ENCODE results near the gene RIOK1. TPM values are rescaled to one million over a fixed set of nuclear protein-coding genes. Genes with fewer than 3 reads are reported as not detected.

The RIOK1 gene
- total and polyA plus RNA-seq, 2 of the 13 experiments (the other 11 are each of a cell fraction or from before 2014, with no cell fraction given): 9.4 to 37.8 TPM

- no peak for FAIRE-seq
- no peak overlapping the region for H3K4me2 ChIP-seq (ENCODE audit: low read depth, low read length)
- no peak; the same call in 1 of the 3 replicates for ATAC-seq
- 76% methylated on average over 37 of the region's 40 CpGs for WGBS (ENCODE audit: low lambda C conversion rate)
- POLR2A ChIA-PET: interaction anchor here (1.5 to 2.1 kb wide), 2 partner anchors 15 to 100 kb away, joined by 3 to 8 read pairs; partner anchors contain the start of gene DSP
- no peaks in the 10 kb centered on the region for H3K36me3 ChIP-seq (replicated peaks in 1 of 2; ENCODE audit: control insufficient read depth in 1 of 2, insufficient read depth in 2 of 2, low read length in 2 of 2)
- in situ Hi-C loops (cut with HindIII; ENCODE audit: extremely low pct_ligation_motif_present, low pct_unique_long_range_greater_than_20kb): no loop called here
- intact Hi-C loops (cut with micrococcal nuclease; ENCODE audit: unreplicated experiment): no loop called here
- no peak overlapping the region for H3K4me3 ChIP-seq (replicated peaks in 1 of 3; ENCODE audit: insufficient read depth in 1 of 3, low read depth in 2 of 3, low read length in 3 of 3)
- no peaks in the 10 kb centered on the region for H3K79me2 ChIP-seq (ENCODE audit: insufficient read depth, low read length)
- H4K20me1 ChIP-seq (ENCODE audit: insufficient read depth, low read length): no peaks in the 10 kb centered on the region
- BruUV-seq (replicated peaks): no TSS peak
- no peak overlapping the region for H3K9ac ChIP-seq (ENCODE audit: insufficient read depth, low read depth, low read length)
- H3K27ac ChIP-seq (ENCODE audit: extremely low read length, insufficient read depth, low read length): no peak overlapping the region
- DNase-seq (ENCODE audit: low spot score): no peak
- peaks cover 3% of the 10 kb centered on the region for H3K4me1 ChIP-seq (ENCODE audit: insufficient read depth, low read length)
- CTCF ChIA-PET (ENCODE audit: low intra/inter-chr PET ratio, low total read pairs): no interaction called here
- TF ChIP-seq HNRNPLL (IDR thresholded peaks at IDR 0.05; ENCODE audit: low read depth, low read length, poor library complexity, severe bottlenecking) (no peak), POGK (CRISPR knock-in tag; conservative IDR thresholded peaks at IDR 0.05) (no peak), ARNT (IDR thresholded peaks at IDR 0.05) (no peak), NRL (CRISPR knock-in tag; IDR thresholded peaks at IDR 0.05; ENCODE audit: borderline replicate concordance) (peak; percentile 26; the same call in 1 of the 2 replicates), ZNF20 (CRISPR knock-in tag; IDR thresholded peaks at IDR 0.05) (no peak), RFXAP (CRISPR knock-in tag; IDR thresholded peaks at IDR 0.05; ENCODE audit: borderline replicate concordance) (no peak), TCF12 (IDR thresholded peaks at IDR 0.05) (no peak), TCF12 (CRISPR knock-in tag; IDR thresholded peaks at IDR 0.05) (no peak)
- H2AFZ ChIP-seq (ENCODE audit: low read length): no peak overlapping the region
- H3K9me3 ChIP-seq (ENCODE audit: low read length): no peaks in the 10 kb centered on the region
- H3K27me3 ChIP-seq (ENCODE audit: control insufficient read depth in 1 of 2, insufficient read depth in 2 of 2, low read length in 2 of 2): peaks cover 2 to 16% of the 10 kb centered on the region in 2 experiments; a peak in 4 of 5 replicates
Observed at GRCh38 chr6:7441048-7441775, 51.6 kb downstream of the RIOK1 start.

Measured in HepG2 (cell line).